AG08396 (cell line): ENCODE measurements around the gene C16orf78.
"Not testable (repeated sequence)": the region's sequence is repeated elsewhere in the genome, so short reads cannot be mapped to it uniquely, and the experiment has no call there.

Source experiments
- DNase-seq: peaks from one replicate; pipeline ENCODE4 v3.0.0; 2012; ENCODE audit warnings: low spot score, mixed read lengths

The C16orf78 gene

GRCh38 chr16:49349446-49350168, 24.0 kb upstream of the C16orf78 start:
- no peak for DNase-seq

- DNase-seq = peak; percentile 77
Measured at GRCh38 chr16:49350265-49351095, 23.1 kb upstream of the C16orf78 start.

GRCh38 chr16:49351096-49351487, 22.5 kb upstream of the C16orf78 start:
- no peak for DNase-seq

GRCh38 chr16:49352892-49353291, 20.7 kb upstream of the C16orf78 start:
- no peak for DNase-seq

- DNase-seq = no peak
Measured at GRCh38 chr16:49353680-49354079, 19.9 kb upstream of the C16orf78 start.

GRCh38 chr16:49354101-49354500, 19.5 kb upstream of the C16orf78 start:
- no peak for DNase-seq

- DNase-seq = no peak
Measured at GRCh38 chr16:49354991-49355390, 18.6 kb upstream of the C16orf78 start.

- no peak for DNase-seq
Measured at GRCh38 chr16:49355933-49356665, 17.5 kb upstream of the C16orf78 start.

- no peak for DNase-seq
Measured at GRCh38 chr16:49356728-49357488, 16.7 kb upstream of the C16orf78 start.

GRCh38 chr16:49359591-49359990, 14.0 kb upstream of the C16orf78 start:
- DNase-seq = no peak

GRCh38 chr16:49361731-49362130, 11.9 kb upstream of the C16orf78 start:
- not testable (repeated sequence) for DNase-seq

GRCh38 chr16:49362230-49362629, 11.4 kb upstream of the C16orf78 start:
- DNase-seq = no peak

GRCh38 chr16:49365711-49366509, 7.7 kb upstream of the C16orf78 start:
- no peak for DNase-seq

- no peak for DNase-seq
Measured at GRCh38 chr16:49366669-49367068, 6.9 kb upstream of the C16orf78 start.

- no peak for DNase-seq
Measured at GRCh38 chr16:49369651-49370611, 3.7 kb upstream of the C16orf78 start.

- DNase-seq = no peak
Measured at GRCh38 chr16:49376206-49376605, 2.6 kb downstream of the C16orf78 start.

- DNase-seq = no peak
Measured at GRCh38 chr16:49377196-49377755, 3.7 kb downstream of the C16orf78 start.

GRCh38 chr16:49378238-49378637, 4.6 kb downstream of the C16orf78 start:
- DNase-seq = no peak

- no peak for DNase-seq
Measured at GRCh38 chr16:49378816-49379215, 5.2 kb downstream of the C16orf78 start.

- DNase-seq = no peak
Measured at GRCh38 chr16:49382916-49383315, 9.3 kb downstream of the C16orf78 start.
